DMS53 (cell line): ENCODE measurements around the gene GRK1.
"Not testable (repeated sequence)": the region's sequence is repeated elsewhere in the genome, so short reads cannot be mapped to it uniquely, and the experiment has no call there.

Experiments
- DNase-seq: peaks from one replicate; lab custom pipeline; 2025; lab: John Stamatoyannopoulos, UW

The GRK1 gene

DNA sequence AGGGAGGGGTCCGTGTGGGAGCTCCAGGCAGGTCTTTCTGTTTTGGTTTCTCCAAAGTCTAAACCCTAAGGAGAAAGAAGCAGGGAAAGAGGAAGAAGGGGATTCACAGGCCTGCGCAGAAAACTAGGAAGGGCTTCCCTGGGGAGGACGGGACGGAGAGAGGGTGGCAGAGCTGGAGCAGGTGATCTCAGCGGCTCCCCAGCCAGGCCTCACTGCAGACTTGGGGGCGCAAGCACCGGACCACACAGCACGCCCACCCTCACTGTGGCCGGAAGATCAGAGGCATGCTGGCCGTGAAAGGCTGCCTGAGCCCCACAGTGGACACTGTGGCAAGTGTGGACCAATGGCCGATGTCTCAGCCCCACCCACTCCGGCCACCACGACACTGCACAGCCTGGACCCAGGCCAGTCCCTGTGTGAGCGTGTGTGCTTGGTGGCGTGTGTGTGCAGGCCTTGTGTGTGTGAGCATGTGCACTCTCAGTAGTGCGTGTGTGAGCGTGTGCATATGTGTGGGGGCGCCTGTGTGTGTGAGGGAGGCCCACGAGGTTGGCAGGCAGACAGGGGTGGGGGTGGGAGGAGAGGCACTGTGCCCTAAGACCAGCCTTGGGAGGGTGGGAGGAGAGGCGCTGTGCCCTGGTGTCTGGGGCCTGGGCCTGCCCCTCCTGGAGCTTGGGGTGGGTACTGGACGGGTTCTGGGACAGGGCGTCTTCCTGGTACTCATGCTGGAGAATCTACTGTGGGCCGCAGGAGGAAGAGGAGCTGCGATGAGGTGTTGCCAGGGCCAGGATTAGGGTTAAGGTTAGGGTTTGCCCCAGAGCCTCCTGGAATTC is 76.6 kb downstream of the GRK1 start:
- DNase-seq, result no peak

DNA sequence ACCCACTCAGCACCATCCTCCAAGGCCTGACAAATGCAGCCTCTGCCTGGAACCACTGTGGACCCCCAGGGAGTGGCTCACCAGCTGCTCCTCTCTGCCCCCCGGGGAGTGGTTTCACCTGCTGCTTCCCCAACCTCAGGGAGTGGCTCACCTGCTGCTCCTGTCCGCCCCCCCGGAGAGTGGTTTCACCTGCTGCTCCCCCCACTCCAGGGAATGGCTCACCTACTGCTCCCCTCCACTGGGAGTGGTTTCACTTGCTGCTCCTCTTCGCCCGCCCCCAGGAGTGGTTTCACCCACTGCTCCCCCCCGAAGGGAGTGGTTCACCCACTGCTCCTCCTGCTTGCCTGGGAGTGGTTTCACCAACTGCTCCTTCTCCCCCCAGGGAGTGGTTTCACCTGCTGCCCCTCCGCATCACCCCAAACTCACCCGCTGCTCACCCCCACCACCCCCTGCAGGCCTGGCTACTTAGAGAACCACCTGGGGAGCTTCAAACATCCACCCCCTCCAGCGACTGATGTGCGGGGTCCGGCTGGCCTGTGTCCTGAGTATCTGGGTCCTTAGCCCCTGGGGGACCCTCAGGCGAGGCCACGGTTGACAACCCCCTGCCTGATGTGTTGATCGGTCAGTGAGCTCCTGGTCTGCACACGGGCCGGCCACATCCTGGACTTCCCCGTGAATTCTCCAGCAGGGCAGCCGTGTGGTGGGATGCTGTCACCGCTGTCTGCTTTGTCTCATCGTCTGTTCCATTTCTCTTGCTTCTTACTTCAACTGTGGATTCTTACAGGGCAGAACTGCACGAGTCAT is 77.4 kb downstream of the GRK1 start:
- DNase-seq, result no peak

GRCh38 chr13:113745059-113745458 is 78.0 kb downstream of the GRK1 start:
- DNase-seq, result no peak

- not testable (repeated sequence) for DNase-seq
Observed at GRCh38 chr13:113745500-113746142, 78.6 kb downstream of the GRK1 start.

- peak; percentile 18 for DNase-seq
Observed at GRCh38 chr13:113746143-113746525, 79.1 kb downstream of the GRK1 start.

DNA sequence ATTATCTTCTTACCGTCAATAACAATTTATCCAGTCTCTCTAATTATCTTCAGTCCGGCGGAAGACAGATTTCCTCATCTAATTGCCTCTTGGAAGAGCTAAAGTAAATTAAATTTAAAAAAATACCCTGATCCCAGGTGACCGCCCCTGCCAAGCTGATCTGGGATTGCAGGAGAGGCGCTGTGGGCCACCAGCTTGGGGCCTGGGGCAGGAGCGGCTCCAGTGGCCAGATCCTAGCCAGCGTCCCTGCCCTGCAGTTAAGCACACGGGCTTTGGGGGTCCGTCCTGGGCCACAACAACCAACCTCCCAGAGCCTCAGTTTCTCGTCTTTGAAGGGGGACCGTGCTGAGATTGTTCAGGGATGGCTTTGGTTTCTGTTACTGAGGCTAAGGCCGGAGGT is 79.7 kb downstream of the GRK1 start:
- no peak for DNase-seq

GRCh38 chr13:113747291-113747833 is 80.3 kb downstream of the GRK1 start:
- DNase-seq, result no peak

DNA sequence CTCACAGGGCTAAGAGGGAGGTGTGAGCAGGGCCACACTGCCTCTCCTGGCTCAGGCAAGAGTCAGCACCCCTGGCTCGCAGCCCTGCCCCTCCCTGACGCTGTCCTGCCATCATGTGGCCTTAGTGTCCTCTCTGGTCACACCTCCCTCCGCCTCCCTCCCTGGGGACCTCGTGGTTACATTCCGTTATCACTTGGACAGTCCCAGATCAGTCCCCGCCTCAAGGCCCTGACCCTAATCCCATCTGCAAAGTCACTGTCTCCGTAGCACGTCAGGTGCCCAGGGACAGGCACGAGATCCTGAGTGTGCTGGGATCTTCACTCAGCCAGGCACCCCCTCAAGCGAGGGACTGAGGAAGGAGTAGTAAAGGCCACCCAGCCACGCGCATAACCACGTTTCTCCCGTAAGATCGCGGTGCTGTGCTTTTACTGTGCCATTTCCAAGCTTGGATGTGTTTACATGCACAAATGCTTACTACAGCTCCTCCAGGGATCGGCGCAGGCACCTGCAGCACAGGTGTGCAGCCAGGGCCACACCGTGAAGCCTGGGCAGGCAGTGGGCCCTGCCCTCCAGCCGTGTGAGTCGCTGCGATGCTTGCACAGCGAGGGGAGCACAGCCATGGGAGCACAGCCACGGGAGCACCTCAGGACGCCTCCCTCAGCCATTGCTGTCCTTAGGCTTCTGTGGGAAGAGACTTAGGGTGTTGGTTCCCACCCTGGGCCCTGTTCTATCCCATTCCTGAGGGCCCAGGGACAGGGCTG is 81.3 kb downstream of the GRK1 start:
- DNase-seq, result no peak

DNA sequence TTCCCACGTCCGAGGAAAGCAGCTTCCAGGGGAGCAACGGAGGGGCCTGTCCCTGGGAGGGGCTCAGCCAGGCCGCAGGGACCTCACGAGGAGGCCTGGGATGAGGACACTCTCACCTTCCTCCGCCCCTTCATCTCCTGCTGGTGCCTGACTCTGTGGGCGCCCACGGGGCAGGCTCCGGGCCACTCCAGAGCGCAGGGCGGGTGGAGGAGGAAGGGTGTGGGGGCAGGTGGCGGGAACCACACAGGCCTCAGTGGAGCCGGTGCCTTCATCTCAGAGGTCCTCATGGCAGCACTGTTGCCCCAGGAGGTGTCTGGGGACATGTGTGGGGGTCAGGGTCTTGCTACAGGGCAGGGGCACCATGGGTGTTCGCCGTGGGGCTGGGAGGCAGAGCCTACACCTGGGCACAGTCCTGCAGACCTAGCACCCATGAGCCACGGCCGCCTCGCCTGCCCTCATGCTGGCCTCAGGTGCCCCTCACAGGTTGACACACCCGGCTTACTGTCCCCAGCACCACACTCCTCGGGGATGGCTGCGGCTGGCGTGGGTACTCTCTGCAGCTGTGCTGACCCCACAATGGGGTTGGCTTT is 81.9 kb downstream of the GRK1 start:
- no peak for DNase-seq

DNA sequence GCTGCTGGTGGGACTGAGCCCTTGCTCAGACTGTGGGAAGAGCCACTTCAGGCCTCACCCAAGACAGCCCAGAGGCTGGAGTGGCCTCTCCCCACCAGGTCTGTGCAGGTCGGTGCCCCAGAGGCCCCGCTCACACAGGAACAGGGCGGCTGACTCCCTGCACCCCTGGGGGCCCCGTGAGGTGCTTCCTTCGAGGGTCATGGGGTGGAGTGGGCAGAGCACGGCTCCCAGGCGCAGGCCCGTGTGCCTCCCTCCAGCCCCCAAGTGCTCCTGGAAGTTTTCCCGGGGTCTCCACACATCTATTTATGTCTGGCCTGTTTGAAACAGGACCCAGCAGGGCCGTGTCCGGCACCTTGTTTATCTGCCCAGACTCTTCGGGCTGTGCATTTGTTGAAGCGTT is 82.5 kb downstream of the GRK1 start:
- no peak for DNase-seq

DNA sequence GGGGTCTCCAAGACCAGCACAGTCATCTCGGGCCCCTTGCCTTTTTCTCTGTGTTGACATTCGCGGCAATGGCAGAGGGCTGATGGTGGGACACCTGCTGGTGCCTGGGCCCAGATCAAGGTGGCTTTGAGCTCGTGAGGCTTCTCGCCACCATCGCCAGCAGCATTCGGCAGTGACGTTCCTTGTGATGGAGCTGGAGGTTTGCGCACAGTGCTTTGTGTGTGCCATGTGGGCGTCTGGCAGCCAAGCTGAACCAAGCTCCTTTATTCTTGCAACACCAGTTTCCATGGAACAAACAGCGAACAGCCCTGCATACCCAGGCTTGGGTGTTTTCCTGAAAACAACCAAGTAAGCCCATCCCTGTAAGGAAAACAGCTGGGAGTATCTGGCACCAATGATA is 82.9 kb downstream of the GRK1 start:
- DNase-seq, result no peak

DNA sequence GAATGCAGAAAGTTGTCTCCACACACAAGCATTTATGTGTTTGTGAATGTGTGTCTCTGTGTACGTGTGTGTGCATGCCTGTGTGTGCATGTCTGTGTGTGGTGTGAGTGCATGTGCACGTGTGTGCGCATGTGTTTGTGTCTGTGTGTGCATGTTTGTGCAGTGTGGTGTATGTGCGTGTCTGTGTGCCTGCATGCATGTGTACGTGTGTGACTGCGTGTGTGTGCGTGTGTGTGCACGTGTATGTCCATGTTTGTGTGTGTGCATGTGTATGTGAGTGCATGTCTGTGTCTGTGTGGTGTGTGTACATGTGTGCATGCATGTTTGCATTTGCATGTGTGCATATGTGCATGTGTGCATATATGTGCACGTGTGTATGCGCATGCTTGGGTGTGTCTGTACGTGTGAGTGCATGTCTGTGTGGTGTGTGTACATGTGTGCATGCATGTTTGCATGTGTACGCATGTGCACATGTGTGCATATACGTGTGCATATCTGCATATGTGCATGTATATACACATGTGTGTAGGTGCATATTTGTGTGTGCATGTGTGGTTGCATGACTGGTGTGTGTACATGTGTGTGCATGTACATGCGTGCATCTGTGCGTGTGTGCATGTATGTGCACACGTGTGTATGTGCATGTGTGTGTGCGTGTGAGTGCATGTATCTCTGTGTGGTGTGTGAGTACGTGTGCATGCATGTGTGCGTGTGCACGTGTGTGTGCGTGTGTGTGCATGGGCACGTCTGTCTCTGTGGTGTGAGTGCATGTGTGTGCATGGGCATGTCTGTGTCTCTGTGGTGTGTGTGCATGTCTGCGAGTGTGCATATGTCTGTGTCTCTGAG is 83.8 kb downstream of the GRK1 start:
- no peak for DNase-seq

- DNase-seq, result no peak
Observed at GRCh38 chr13:113751491-113751890, 84.5 kb downstream of the GRK1 start.

DNA sequence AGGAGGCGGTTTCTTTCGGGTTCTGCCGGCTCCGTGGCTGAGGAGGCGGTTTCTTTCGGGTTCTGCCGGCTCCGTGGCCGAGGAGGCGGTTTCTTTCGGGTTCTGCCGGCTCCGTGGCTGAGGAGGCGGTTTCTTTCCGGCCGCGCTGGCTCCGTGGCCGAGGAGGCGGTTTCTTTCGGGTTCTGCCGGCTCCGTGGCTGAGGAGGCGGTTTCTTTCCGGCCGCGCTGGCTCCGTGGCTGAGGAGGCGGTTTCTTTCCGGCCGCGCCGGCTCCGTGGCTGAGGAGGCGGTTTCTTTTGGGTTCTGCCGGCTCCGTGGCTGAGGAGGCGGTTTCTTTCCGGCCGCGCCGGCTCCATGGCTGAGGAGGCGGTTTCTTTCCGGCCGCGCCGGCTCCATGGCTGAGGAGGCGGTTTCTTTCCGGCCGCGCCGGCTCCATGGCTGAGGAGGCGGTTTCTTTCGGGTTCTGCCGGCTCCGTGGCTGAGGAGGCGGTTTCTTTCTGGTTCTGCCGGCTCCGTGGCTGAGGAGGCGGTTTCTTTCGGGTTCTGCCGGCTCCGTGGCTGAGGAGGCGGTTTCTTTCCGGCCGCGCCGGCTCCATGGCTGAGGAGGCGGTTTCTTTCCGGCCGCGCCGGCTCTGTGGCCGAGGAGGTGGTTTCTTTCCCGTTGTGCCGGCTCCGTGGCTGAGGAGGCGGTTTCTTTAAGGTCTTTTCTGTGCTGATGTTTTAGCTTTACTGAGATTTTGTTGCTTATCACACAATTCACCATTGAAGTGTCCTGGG is 85.4 kb downstream of the GRK1 start:
- not testable (repeated sequence) for DNase-seq

DNA sequence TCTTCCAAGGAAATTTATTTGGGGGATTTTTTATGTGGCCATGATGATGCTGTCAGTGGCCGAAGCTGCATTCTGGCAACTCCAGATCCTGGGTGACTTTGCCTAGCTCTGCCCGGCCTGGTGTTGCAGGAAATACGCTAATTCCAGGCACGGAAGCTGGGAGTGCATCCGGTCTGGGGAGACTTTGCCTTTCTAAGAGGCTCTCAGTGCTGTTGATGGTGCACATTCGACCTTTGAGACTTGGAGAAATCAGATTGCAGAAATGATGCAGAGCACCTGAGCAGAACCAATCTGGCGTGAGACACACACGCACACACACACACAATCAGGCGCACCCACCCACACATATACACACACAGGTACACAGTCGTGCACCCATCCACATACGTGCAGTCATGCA is 86.2 kb downstream of the GRK1 start:
- no peak for DNase-seq

GRCh38 chr13:113754242-113754641 is 87.2 kb downstream of the GRK1 start:
- no peak for DNase-seq

GRCh38 chr13:113754691-113755090 is 87.7 kb downstream of the GRK1 start:
- no peak for DNase-seq

- no peak for DNase-seq
Observed at GRCh38 chr13:113756441-113757097, 89.5 kb downstream of the GRK1 start.
